Measurements from ENCODE around the gene TLK2. TPM values are rescaled to one million over a fixed set of nuclear protein-coding genes. Genes with fewer than 3 reads are reported as not detected.

TLK2 gene
- total RNA-seq (2022; extraction: Qiagen RNA extraction) = 27.9 to 34.3 TPM (median 30.4 TPM) in 5 replicates

GRCh38 chr17:62478424-62478879 is at the start of gene TLK2:
Gene TLK2, plus strand, starts transcription at chr17:62478825. Its CDS starts 2,301 bp downstream, at chr17:62481126.

GRCh38 chr17:62627219-62627903 is 148.7 kb downstream of the TLK2 start, which contains the start of gene MRC2:
Gene MRC2, plus strand, starts transcription at chr17:62627670. Its CDS starts 133 bp downstream, at chr17:62627803.

Other genes with a start within 250 kb of the TLK2 start
- not detected in 5 replicates for gene EFCAB3, start 98.3 kb upstream of the TLK2 start, total RNA-seq (2022; extraction: Qiagen RNA extraction)
- gene METTL2A, start 54.9 kb upstream of the TLK2 start, total RNA-seq (2022; extraction: Qiagen RNA extraction) = 29.6 to 30.9 TPM (median 30.0 TPM) in 5 replicates
- 36.2 to 55.9 TPM (median 49.5 TPM) in 5 replicates for gene MRC2, start 148.8 kb downstream of the TLK2 start, total RNA-seq (2022; extraction: Qiagen RNA extraction)

Data from A549 treated with Hydrocortisone at 1 μM for 4 hours (cell line).